Neural progenitor cell (in vitro differentiated cells): ENCODE data around the gene ISG15. TPM values are rescaled to one million over a fixed set of nuclear protein-coding genes. Genes with fewer than 3 reads are reported as not detected.

Experiments used
- DNase-seq: peaks from one replicate; pipeline ENCODE4 v3.0.0-alpha.2; 2016; ENCODE audit warnings: low spot score
- H2AFZ ChIP-seq: fragments of 200-600 bp; sonication (generic); replicated peaks from 2 replicates; pipeline ENCODE4 v1.6.1; 2016; ENCODE audit warnings: antibody characterized with exemption
- H3F3A ChIP-seq: fragments of 200-600 bp; sonication (generic); 2 replicates; pipeline ENCODE4 v1.6.1; 2016; ENCODE audit warnings: antibody characterized with exemption, low read depth
- H3K27ac ChIP-seq: fragments of 200-600 bp; sonication (generic); 2 replicates; pipeline ENCODE4 v1.5.1; 2016; ENCODE audit warnings: mild to moderate bottlenecking
- H3K27me3 ChIP-seq: fragments of 200-600 bp; sonication (generic); 2 replicates; pipeline ENCODE4 v1.6.1; 2016; ENCODE audit warnings: mild to moderate bottlenecking, moderate library complexity
- H3K36me3 ChIP-seq: fragments of 200-600 bp; sonication (generic); 2 replicates; pipeline ENCODE4 v1.5.1; 2016
- H3K4me1 ChIP-seq: fragments of 200-600 bp; sonication (generic); 2 replicates; pipeline ENCODE4 v1.6.1; 2016; ENCODE audit warnings: mixed run types
- H3K4me2 ChIP-seq: fragments of 200-600 bp; sonication (generic); 2 replicates; pipeline ENCODE4 v1.6.1; 2016
- H3K4me3 ChIP-seq: fragments of 200-600 bp; sonication (generic); 2 replicates; pipeline ENCODE4 v1.5.1; 2016
- H3K79me2 ChIP-seq: fragments of 200-600 bp; sonication (generic); 2 replicates; pipeline ENCODE4 v1.6.1; 2016; ENCODE audit warnings: low read depth
- H3K9ac ChIP-seq: fragments of 200-600 bp; sonication (generic); 2 replicates; pipeline ENCODE4 v1.6.1; 2016
- H3K9me3 ChIP-seq: fragments of 200-600 bp; sonication (generic); 2 replicates; pipeline ENCODE4 v1.5.1; 2016; ENCODE audit warnings: low read depth
- H4K20me1 ChIP-seq: fragments of 200-600 bp; sonication (generic); 2 replicates; pipeline ENCODE4 v1.6.1; 2016; ENCODE audit warnings: low read depth
- H3K27ac Mint-ChIP-seq: 3 replicates; pipeline ENCODE4 v1.8.0; 2021; ENCODE audit warnings: mixed read lengths
- H3K27me3 Mint-ChIP-seq: 2 replicates; pipeline ENCODE4 v1.8.0; 2022; ENCODE audit warnings: low read depth, mild to moderate bottlenecking, inconsistent platforms, moderate library complexity, mixed read lengths; ENCODE audit not compliant: insufficient read depth
- H3K36me3 Mint-ChIP-seq: 3 replicates; pipeline ENCODE4 v1.8.0; 2021; ENCODE audit warnings: mixed read lengths
- H3K4me1 Mint-ChIP-seq: 3 replicates; pipeline ENCODE4 v1.8.0; 2021; ENCODE audit warnings: mixed read lengths
- H3K4me3 Mint-ChIP-seq: 3 replicates; pipeline ENCODE4 v1.8.0; 2021; ENCODE audit warnings: mild to moderate bottlenecking, moderate library complexity, mixed read lengths
- H3K9me3 Mint-ChIP-seq: 3 replicates; pipeline ENCODE4 v1.8.0; 2020; ENCODE audit warnings: mixed read lengths
- EZH2 ChIP-seq: fragments of 200-600 bp; sonication (generic); IDR thresholded peaks from 2 replicates; pipeline ENCODE4 v1.6.1; 2017; ENCODE audit warnings: antibody characterized with exemption, mild to moderate bottlenecking, moderate library complexity
- EZH2phosphoT487 ChIP-seq: fragments of 200-600 bp; sonication (generic); IDR thresholded peaks from 2 replicates; pipeline ENCODE4 v1.6.1; 2017; ENCODE audit warnings: antibody characterized with exemption
- total RNA-seq: library from RNA; depleted of rRNA; stranded (reverse); fragments of >200 nt; gene quantifications from 2 replicates; pipeline ENCODE4 v1.2.3, GENCODE V29; 2015; ENCODE audit warnings: low replicate concordance
- TF ChIP-seq, protein P1 (sequence below): fragments of 200-600 bp; sonication (generic); IDR thresholded peaks from 2 replicates; pipeline ENCODE4 v1.5.1; 2017; ENCODE audit warnings: antibody characterized with exemption, mild to moderate bottlenecking

Gene ISG15
- total RNA-seq, 1 donor from 2014 or later = 22.4 TPM

DNA sequence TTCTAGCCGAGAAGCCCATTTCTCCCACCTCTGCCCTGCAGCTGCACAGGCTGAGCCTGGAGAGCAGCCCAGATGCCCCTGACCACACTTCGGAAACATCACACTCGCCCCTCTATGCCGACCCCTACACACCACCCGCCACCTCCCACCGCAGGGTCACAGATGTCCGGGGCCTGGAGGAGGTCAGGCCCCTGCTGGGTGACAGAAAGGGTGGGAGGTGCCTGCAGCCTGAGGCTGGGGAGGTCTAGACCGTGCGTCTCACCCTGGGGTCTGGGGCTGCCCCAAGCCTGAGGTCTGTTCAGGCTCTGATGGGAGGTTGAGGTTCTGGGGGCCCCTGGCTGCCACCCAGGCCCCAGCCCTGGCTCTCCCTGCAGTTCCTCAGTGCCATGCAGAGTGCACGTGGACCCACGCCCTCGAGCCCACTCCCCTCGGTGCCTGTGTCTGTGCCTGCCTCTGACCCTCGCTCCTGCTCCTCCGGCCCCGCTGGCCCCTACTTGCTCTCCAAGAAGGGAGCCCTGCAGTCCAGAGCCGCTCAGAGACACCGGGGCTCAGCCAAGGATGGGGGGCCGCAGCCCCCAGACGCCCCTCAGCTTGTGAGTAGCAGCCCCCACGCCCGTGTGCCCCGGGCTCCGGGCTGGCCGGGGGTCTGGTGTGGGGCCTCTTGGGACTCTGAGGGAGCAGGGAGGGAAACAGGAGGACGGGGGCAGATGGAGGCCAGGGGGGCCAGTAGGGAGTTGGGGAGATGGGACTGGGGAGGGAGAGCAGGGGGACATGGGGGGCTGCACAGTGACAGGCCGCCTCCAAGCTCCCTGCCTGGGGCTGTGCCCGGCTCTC lies 39.6 kb upstream of the ISG15 start:
- Histone ChIP-seq H4K20me1 (no peaks in the 10 kb centered on the region), H3K9me3 (no peaks in the 10 kb centered on the region), H3K4me1 (no peaks in the 10 kb centered on the region), H3K27ac (no peak overlapping the region), H3F3A (peaks cover 17% of the 10 kb centered on the region), H3K4me2 (no peak overlapping the region), H2AFZ (no peak overlapping the region), H3K4me3 (no peak overlapping the region), H3K79me2 (no peaks in the 10 kb centered on the region), H3K36me3 (no peaks in the 10 kb centered on the region), H3K27me3 (peaks cover 78% of the 10 kb centered on the region), H3K9ac (no peak overlapping the region)
- H3K27ac Mint-ChIP-seq = no peak overlapping the region
- no peak for TF ChIP-seq EZH2phosphoT487
- peaks cover 8% of the 10 kb centered on the region for H3K4me1 Mint-ChIP-seq
- no peak for DNase-seq
- H3K4me3 Mint-ChIP-seq = no peak overlapping the region
- peaks cover 36% of the 10 kb centered on the region for H3K27me3 Mint-ChIP-seq
- peaks cover 6% of the 10 kb centered on the region for H3K9me3 Mint-ChIP-seq
- peaks cover 3% of the 10 kb centered on the region for H3K36me3 Mint-ChIP-seq

DNA sequence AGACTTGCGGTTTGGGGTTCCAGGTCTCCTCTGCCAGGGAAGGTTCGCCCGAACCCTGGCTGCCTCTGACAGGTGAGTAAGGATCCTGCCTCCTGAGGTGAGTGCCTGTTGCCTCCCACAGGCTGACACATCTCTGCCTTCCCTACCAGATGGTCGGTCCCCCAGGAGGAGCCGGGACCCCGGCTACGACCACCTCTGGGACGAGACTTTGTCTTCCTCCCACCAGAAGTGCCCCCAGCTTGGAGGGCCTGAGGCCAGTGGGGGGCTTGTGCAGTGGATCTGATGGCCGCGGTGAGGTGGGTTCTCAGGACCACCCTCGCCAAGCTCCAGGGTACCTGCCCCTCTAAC lies 39.0 kb upstream of the ISG15 start:
- Histone ChIP-seq H3K4me1 (no peaks in the 10 kb centered on the region), H3K36me3 (no peaks in the 10 kb centered on the region), H3K4me3 (no peak overlapping the region), H3F3A (peaks cover 12% of the 10 kb centered on the region), H3K9me3 (no peaks in the 10 kb centered on the region), H2AFZ (no peak overlapping the region), H3K79me2 (no peaks in the 10 kb centered on the region), H3K9ac (no peak overlapping the region), H3K4me2 (no peak overlapping the region), H3K27ac (no peak overlapping the region), H3K27me3 (peaks cover 72% of the 10 kb centered on the region), H4K20me1 (no peaks in the 10 kb centered on the region)
- Mint-ChIP-seq H3K36me3 (peaks cover 3% of the 10 kb centered on the region), H3K4me1 (peaks cover 8% of the 10 kb centered on the region), H3K4me3 (no peak overlapping the region), H3K27ac (no peak overlapping the region), H3K27me3 (peaks cover 32% of the 10 kb centered on the region), H3K9me3 (peaks cover 6% of the 10 kb centered on the region)
- no peak for DNase-seq
- no peak for TF ChIP-seq EZH2
- TF ChIP-seq, protein P1, sequence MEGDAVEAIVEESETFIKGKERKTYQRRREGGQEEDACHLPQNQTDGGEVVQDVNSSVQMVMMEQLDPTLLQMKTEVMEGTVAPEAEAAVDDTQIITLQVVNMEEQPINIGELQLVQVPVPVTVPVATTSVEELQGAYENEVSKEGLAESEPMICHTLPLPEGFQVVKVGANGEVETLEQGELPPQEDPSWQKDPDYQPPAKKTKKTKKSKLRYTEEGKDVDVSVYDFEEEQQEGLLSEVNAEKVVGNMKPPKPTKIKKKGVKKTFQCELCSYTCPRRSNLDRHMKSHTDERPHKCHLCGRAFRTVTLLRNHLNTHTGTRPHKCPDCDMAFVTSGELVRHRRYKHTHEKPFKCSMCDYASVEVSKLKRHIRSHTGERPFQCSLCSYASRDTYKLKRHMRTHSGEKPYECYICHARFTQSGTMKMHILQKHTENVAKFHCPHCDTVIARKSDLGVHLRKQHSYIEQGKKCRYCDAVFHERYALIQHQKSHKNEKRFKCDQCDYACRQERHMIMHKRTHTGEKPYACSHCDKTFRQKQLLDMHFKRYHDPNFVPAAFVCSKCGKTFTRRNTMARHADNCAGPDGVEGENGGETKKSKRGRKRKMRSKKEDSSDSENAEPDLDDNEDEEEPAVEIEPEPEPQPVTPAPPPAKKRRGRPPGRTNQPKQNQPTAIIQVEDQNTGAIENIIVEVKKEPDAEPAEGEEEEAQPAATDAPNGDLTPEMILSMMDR = no peak
- no peak for TF ChIP-seq EZH2phosphoT487

DNA sequence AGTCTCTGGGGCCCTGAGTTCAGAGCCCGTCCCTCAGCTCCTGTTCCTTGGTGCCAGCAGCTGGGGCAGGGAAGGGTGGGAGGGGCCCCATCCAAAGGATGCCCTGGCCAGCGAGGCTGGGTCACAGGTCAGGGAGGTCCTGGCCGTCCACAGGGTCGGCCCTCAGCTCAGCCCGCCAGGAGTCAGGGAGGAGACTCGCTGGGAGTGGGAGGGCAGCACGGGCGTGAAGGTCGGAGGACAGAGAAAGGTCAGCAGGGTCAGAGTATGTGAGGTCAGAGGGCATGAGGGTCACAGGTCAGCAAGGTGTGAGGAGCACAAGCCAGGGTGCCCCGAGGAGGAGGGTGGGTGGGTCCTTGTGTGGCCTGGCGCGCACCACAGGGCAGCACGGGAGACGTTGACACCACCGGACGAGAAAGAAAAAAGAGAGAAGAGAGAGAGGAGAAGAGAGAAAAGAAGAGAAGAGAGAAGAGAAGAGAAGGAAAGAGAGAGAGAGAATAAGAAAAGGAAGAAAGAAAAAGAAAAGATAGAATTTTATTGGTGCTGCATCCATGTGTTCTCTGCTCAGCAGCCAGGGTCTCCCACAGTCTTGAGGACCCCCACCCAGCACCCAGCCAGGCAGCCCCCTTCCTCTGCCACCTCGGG lies 38.5 kb upstream of the ISG15 start:
- no peak overlapping the region for H2AFZ ChIP-seq
- no peak overlapping the region for H3K27ac ChIP-seq
- Mint-ChIP-seq H3K9me3 (peaks cover 4% of the 10 kb centered on the region), H3K36me3 (peaks cover 3% of the 10 kb centered on the region), H3K27me3 (peaks cover 29% of the 10 kb centered on the region), H3K4me1 (peaks cover 8% of the 10 kb centered on the region), H3K4me3 (peak overlapping the region; percentile 50), H3K27ac (no peak overlapping the region)
- no peak for TF ChIP-seq EZH2phosphoT487
- TF ChIP-seq, protein P1 = no peak
- no peak for TF ChIP-seq EZH2
- H3K9me3 ChIP-seq = no peaks in the 10 kb centered on the region
- no peaks in the 10 kb centered on the region for H3K36me3 ChIP-seq
- no peaks in the 10 kb centered on the region for H4K20me1 ChIP-seq
- peaks cover 67% of the 10 kb centered on the region for H3K27me3 ChIP-seq
- no peak for DNase-seq
- H3K4me2 ChIP-seq = no peak overlapping the region
- no peaks in the 10 kb centered on the region for H3K4me1 ChIP-seq
- no peak overlapping the region for H3K9ac ChIP-seq
- no peak overlapping the region for H3K4me3 ChIP-seq
- no peaks in the 10 kb centered on the region for H3K79me2 ChIP-seq
- peaks cover 7% of the 10 kb centered on the region for H3F3A ChIP-seq

DNA sequence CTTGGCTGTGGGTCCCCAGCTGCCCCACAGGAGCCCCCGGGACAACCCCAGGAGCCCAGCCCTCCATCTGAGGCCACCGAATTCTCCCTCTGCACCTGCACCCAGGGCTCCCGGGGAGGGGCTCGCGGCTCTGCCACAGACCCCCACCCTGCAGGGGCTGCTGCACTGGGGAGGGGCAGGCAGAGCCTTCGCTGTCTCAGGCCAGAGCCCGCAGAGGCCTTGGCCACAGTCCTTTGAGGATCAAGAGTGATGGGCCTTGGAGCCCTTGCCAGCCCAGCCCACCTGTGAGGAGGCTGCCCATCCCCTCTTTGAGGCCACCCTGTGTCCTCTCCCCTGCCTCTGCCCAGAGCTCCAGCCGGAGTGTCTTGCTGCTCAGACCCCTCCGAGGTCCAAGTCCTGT lies 37.9 kb upstream of the ISG15 start:
- Histone ChIP-seq H3K4me2 (no peak overlapping the region), H3K27me3 (peaks cover 64% of the 10 kb centered on the region), H3K9me3 (no peaks in the 10 kb centered on the region), H4K20me1 (no peaks in the 10 kb centered on the region), H3F3A (peaks cover 7% of the 10 kb centered on the region), H3K79me2 (no peaks in the 10 kb centered on the region), H3K27ac (no peak overlapping the region), H3K4me1 (no peaks in the 10 kb centered on the region), H3K36me3 (no peaks in the 10 kb centered on the region), H3K9ac (no peak overlapping the region), H3K4me3 (no peak overlapping the region), H2AFZ (no peak overlapping the region)
- peaks cover 4% of the 10 kb centered on the region for H3K9me3 Mint-ChIP-seq
- H3K27ac Mint-ChIP-seq = no peak overlapping the region
- H3K4me3 Mint-ChIP-seq = peak overlapping the region; percentile 69
- peaks cover 25% of the 10 kb centered on the region for H3K27me3 Mint-ChIP-seq
- TF ChIP-seq, protein P1 = no peak
- no peak for TF ChIP-seq EZH2phosphoT487
- no peak for TF ChIP-seq EZH2
- peaks cover 8% of the 10 kb centered on the region for H3K4me1 Mint-ChIP-seq
- no peak for DNase-seq
- H3K36me3 Mint-ChIP-seq = peaks cover 3% of the 10 kb centered on the region
